Skeletal muscle tissue (tissue), 4 donors: ENCODE results near the gene NKAIN2. TPM values are rescaled to one million over a fixed set of nuclear protein-coding genes. Genes with fewer than 3 reads are reported as not detected.
"Not testable (repeated sequence)": the region's sequence is repeated elsewhere in the genome, so short reads cannot be mapped to it uniquely, and the experiment has no call there.

Experiments
- H3K27ac ChIP-seq: one replicate; pipeline ENCODE4 v1.7.0; 2013; ENCODE audit warnings: mild to moderate bottlenecking, low read depth, low read length, inconsistent platforms
- H3K27me3 ChIP-seq, 3 donors: one replicate each; pipeline ENCODE4 v1.7.0; 2013; ENCODE audit warnings: low read length in 3 of 3; ENCODE audit not compliant: control insufficient read depth in 3 of 3, insufficient read depth in 3 of 3
- H3K36me3 ChIP-seq, 3 donors: one replicate each; pipeline ENCODE4 v1.7.0; 2013; ENCODE audit warnings: low read length in 3 of 3; ENCODE audit not compliant: control insufficient read depth in 3 of 3, insufficient read depth in 3 of 3
- H3K4me1 ChIP-seq, 3 donors: one replicate each; pipeline ENCODE4 v1.7.0; 2013; ENCODE audit warnings: low read length in 3 of 3, mild to moderate bottlenecking in 3 of 3; ENCODE audit not compliant: control insufficient read depth in 3 of 3, insufficient read depth in 3 of 3
- H3K4me3 ChIP-seq, 3 donors: one replicate each; pipeline ENCODE4 v1.7.0; 2013; ENCODE audit warnings: low read length in 3 of 3
- H3K9ac ChIP-seq, 3 donors: one replicate each; pipeline ENCODE4 v1.7.0; 2013; ENCODE audit warnings: low read length in 3 of 3, mild to moderate bottlenecking in 3 of 3, moderate library complexity in 2 of 3, low read depth in 1 of 3
- H3K9me3 ChIP-seq, 3 donors: one replicate each; pipeline ENCODE4 v1.7.0; 2013; ENCODE audit warnings: low read length in 3 of 3; ENCODE audit not compliant: control insufficient read depth in 3 of 3
- total RNA-seq: library from RNA; depleted of rRNA; stranded (reverse); fragments of >200 nt; gene quantifications from one replicate; pipeline ENCODE4 v1.2.3, GENCODE V29; 2014
- donor health status: Osteomylitis.

Gene NKAIN2
- total RNA-seq, 1 donor from 2014 or later, result 3.1 TPM

DNA sequence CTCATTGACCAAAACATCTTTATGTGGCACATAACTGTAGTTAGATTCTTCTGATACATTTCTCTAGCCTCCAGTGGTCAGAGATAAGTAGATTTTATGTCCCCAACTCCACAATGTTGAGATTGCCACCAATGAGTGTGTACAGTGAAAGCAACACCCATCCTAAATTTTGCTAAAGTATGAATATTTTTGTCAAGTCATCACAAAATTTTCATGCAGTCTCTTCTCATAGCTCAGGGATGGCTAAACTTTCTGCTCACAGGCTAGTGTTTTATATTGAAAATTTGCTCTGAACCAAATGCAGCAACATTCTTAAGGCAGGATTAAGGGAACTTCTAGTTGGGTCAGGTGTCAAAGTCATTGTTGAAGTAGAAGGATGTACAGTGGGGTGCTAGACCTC lies 203.6 kb downstream of the NKAIN2 start:
- Histone ChIP-seq H3K9me3 (no peaks in the 10 kb centered on the region), H3K4me1 (peaks cover 10 to 26% (median 20%) of the 10 kb centered on the region in 3 donors), H3K27me3 (no peaks in the 10 kb centered on the region), H3K4me3 (no peak overlapping the region), H3K9ac (no peak overlapping the region), H3K36me3 (no peaks in the 10 kb centered on the region), H3K27ac (no peak overlapping the region)

DNA sequence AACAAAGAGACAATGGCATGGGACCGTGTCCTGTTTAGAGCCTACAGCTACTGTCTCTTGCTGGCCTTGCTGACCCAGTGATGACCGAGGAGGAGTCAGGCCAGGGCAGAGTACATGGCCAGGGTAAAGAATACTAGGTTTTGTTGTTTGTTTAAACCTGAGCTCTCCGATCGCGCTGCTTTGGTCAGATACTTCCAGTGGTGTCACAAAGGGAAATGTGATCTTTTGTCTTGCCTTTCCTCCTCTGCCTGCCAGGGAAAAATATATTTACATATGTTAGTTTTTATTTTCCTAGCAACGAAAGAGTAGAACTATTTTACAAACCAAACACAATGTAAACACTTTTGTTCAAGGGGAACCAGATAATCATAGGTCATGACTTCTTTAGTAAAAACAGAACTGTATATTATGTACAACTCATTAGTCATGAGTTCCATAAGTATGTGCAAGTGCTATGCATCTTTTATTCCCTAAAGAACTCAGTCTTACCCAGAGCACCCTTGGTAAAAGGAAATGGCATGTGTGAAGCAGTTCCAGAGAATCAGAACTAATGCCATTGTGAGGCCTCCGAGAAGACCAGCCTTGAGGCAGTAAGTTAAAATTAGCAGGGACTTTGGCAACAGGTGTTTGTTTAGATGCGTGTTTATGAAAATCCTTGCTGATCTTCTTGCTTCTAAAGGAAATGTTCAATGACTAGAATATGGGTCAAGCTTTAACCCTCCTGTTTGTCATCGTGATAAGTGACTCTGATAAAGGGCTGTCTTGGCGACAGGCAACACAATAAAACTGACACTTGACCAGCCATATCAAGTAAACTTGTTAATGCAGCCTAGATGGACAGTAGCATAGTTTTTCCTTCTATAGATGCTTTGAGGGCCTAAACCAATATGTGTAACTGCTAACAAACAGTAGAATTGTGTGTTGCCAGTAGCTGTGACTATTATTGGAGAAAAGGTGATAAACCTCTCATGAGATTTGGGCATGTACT lies 204.6 kb downstream of the NKAIN2 start:
- H3K9me3 ChIP-seq, result no peaks in the 10 kb centered on the region
- H3K27me3 ChIP-seq, result no peaks in the 10 kb centered on the region
- H3K27ac ChIP-seq, result peak overlapping the region; percentile 38
- H3K4me3 ChIP-seq, result peak overlapping the region in 2 of 3 donors; percentile 14 to 17
- H3K36me3 ChIP-seq, result no peaks in the 10 kb centered on the region
- H3K9ac ChIP-seq, result no peak overlapping the region
- H3K4me1 ChIP-seq, result peaks cover 10 to 23% (median 13%) of the 10 kb centered on the region in 3 donors

DNA sequence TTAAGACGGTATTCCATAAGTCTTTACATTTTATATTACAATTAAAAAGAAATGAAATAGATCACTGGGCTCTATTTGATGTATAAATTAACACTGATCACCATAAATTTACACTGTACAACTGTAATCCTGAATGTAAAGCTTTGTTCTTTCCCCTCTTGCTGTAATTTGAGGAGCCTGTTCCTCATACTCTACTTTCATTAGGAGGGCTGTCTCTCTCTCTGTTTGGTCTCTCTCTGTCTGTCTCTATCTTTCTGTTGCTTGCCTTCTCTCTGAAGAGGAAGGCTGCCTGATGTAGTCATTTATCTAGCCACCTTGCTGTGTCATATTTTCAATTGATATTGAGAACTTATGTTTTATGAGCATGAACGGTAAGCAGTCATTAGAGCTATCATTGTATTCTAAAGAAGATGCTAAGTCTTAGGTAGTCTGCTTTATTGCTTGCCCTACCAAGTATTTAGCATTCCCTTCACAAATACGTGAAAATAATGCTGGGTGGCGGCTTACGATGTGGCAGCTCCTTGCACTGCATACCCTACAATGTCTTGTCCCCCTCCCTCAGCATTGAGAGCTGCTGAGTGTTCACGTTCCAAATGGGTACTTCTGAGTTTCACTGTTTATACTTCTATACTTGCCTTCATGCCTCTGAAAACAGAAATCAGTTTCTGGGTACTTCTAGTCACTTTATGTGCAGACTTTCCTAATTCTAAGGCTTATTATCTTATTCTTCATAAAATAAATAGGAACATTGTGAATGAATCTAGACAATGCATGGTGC lies 205.5 kb downstream of the NKAIN2 start:
- Histone ChIP-seq H3K27ac (no peak overlapping the region), H3K9ac (no peak overlapping the region), H3K9me3 (no peaks in the 10 kb centered on the region), H3K27me3 (no peaks in the 10 kb centered on the region), H3K4me3 (peak overlapping the region in 1 of 3 donors; percentile 6), H3K4me1 (peaks cover 10 to 17% (median 13%) of the 10 kb centered on the region in 3 donors), H3K36me3 (no peaks in the 10 kb centered on the region)

DNA sequence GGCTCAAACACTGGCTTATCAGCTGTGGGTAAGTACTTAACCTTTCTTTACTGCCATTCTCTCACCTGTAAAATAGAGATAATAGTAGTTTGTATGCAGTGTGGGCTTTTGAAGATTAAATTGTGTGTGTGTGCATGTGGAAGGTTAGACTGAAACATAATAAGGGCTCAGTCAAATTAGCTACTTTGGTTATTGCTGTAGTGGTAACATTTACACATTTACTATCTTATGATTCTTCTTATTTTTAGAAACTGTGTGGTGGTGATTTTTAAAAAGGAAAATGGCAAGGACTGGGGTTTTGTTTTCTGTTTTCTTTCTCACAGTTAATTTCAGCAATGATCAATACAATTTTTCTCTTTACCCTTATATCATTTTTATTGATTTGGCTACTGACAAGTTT lies 206.9 kb downstream of the NKAIN2 start:
- Histone ChIP-seq H3K27ac (no peak overlapping the region), H3K9ac (no peak overlapping the region), H3K9me3 (no peaks in the 10 kb centered on the region), H3K27me3 (no peaks in the 10 kb centered on the region), H3K4me3 (no peak overlapping the region), H3K4me1 (peaks cover 10 to 17% (median 13%) of the 10 kb centered on the region in 3 donors), H3K36me3 (no peaks in the 10 kb centered on the region)

DNA sequence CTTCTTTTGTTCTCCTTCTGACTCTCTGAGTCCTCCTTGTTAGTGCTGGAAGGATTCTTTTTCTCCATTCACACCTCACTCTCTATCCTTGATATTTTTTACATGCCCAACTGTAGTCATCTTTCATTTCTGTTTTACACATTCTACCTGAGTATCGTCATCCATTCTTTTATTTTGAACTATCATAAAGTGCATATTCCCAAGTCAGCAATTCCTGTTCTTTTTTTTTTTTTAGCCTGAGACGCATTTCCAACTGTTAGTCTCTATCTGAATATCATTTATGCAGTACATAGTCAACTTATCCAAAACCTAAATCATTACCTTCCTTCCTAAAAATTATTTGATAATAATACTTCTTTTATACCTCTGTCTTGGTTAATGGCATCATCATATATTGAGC lies 207.5 kb downstream of the NKAIN2 start:
- peaks cover 10 to 17% (median 13%) of the 10 kb centered on the region in 3 donors for H3K4me1 ChIP-seq
- H3K36me3 ChIP-seq, result no peaks in the 10 kb centered on the region
- no peaks in the 10 kb centered on the region for H3K27me3 ChIP-seq
- H3K27ac ChIP-seq, result no peak overlapping the region
- no peaks in the 10 kb centered on the region for H3K9me3 ChIP-seq
- H3K9ac ChIP-seq, result no peak overlapping the region
- H3K4me3 ChIP-seq, result no peak overlapping the region

DNA sequence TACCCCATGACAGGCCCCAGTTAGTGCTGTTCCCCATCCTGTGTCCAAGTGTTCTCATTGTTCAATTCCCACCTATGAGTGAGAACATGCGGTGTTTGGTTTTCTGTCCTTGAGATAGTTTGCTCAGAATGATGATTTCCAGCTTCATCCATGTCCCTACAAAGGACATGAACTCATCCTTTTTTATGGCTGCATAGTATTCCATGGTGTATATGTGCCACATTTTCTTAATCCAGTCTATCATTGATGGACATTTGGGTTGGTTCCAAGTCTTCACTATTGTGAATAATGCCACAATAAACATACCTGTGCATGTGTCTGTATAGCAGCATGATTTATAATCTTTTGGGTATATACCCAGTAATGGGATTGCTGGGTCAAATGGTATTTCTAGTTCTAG lies 218.4 kb downstream of the NKAIN2 start:
- H3K4me1 ChIP-seq, H3K9ac ChIP-seq, H3K9me3 ChIP-seq, H3K27me3 ChIP-seq, H3K36me3 ChIP-seq, H3K27ac ChIP-seq, H3K4me3 ChIP-seq: not testable (repeated sequence)

DNA sequence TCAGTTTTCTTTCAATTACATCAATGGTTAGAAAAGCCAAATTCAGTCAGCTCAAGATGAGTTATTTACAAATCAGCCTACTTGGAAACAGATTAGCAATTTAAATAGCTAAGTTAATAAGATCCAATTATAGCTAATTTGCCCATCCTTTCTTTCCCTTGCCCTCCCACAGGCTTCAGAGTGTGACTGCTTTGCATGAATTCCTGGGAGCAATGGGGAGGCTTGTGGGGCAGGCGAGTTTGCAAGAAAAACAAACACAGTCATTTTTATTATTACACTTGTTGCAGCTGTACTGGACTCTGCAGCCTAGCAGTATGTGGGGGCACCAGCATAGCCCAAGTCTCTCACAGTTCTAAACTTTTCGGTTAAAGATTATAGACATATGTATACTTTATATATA lies 219.0 kb downstream of the NKAIN2 start:
- Histone ChIP-seq H3K27me3 (no peaks in the 10 kb centered on the region), H3K4me1 (peaks cover 3 to 4% (median 4%) of the 10 kb centered on the region in 3 donors), H3K9me3 (peaks cover 0 to 2% (median 0%) of the 10 kb centered on the region in 3 donors), H3K4me3 (no peak overlapping the region), H3K36me3 (no peaks in the 10 kb centered on the region), H3K27ac (no peak overlapping the region), H3K9ac (no peak overlapping the region)

DNA sequence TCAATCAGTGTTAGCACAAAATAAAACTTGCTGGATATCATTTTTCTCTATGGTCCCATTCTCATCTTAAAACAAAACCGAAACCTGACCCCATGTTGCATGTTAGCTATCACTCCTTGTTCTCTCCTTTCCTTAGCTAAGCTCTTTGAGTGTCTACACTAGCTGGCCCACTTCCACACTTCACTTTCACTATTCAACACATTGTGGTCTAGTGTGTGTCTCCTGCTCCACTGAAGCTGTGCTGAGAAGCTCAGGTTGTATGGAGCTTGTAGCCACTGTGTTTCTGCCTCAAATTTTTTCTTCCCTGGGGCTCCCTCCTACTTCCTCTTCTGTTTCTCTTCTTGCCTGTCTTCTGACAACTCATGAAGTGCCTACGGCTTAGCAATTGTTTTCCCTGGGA lies 223.0 kb downstream of the NKAIN2 start:
- Histone ChIP-seq H3K4me1 (peaks cover 4 to 5% (median 4%) of the 10 kb centered on the region in 3 donors), H3K9ac (no peak overlapping the region), H3K4me3 (no peak overlapping the region), H3K36me3 (no peaks in the 10 kb centered on the region), H3K27me3 (no peaks in the 10 kb centered on the region), H3K9me3 (peaks cover 0 to 2% (median 0%) of the 10 kb centered on the region in 3 donors), H3K27ac (no peak overlapping the region)

DNA sequence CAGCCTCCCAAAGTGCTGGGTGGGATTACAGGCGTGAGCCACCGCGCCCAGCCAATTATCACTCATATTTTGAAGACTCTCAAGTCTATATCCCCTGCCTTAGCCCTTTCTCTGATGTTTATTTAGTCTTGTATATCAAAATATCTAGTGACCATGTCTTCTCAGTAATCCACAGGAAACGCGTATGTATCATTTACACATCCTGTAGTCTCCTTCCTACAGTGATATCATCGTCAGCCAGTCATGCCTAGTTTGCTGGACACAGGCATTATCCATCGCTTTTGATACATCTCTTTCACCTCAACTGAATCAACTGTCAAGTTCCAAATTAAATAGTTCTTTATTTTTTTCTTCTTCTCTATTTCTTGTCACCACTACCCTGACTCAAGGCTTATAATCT lies 223.7 kb downstream of the NKAIN2 start:
- H3K36me3 ChIP-seq, result no peaks in the 10 kb centered on the region
- H3K9me3 ChIP-seq, result peaks cover 0 to 2% (median 0%) of the 10 kb centered on the region in 3 donors
- no peak overlapping the region for H3K4me3 ChIP-seq
- peak overlapping the region; percentile 57 for H3K27ac ChIP-seq
- H3K4me1 ChIP-seq, result peaks cover 4 to 5% (median 4%) of the 10 kb centered on the region in 3 donors
- H3K9ac ChIP-seq, result no peak overlapping the region
- H3K27me3 ChIP-seq, result no peaks in the 10 kb centered on the region

DNA sequence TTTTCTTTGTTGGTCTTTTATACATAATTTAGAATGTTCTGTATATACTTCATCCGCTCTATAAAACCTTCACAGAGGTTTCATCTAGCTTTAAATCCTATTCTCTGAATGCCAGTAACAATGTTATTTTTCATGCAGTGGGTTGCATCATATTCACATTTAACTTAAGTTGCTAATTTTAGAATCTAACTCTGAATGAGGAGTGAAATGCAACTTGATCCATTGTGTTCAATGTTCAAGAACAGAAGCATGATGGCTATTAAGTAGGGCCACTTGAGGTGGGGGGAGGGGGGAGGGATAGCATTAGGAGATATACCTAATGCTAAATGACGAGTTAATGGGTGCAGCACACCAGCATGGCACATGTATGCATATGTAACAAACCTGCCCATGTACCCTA lies 224.5 kb downstream of the NKAIN2 start:
- Histone ChIP-seq H3K36me3 (no peaks in the 10 kb centered on the region), H3K27me3 (no peaks in the 10 kb centered on the region), H3K4me1 (peaks cover 4 to 5% (median 4%) of the 10 kb centered on the region in 3 donors), H3K9me3 (peaks cover 0 to 2% (median 0%) of the 10 kb centered on the region in 3 donors), H3K4me3 (no peak overlapping the region), H3K9ac (no peak overlapping the region), H3K27ac (peak overlapping the region; percentile 57)
